ENCODE measurements around the gene KRT85. TPM values are rescaled to one million over a fixed set of nuclear protein-coding genes. Genes with fewer than 3 reads are reported as not detected.

The KRT85 gene
- total RNA-seq, 2 experiments from 2014 or later = not detected

DNA sequence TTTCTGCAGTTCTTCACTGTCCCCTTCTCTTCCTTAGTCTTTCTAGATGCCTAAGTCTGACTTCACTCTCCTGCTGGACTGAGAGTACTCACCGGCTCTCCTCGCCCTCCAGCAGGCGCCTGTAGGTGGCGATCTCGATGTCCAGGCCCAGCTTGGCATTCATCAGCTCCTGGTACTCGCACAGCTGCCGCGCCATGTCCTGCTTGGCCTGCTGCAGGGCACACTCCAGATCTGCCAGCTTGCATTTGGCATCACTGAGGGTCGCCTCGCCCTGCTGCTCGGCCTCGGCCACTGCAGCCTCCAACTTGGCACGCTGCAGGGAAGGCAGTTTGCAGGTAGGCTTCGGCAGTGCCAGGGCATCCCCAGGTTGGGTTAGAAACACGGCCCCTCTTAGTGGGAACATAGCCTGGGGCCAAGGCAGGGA lies 13.0 kb upstream of the KRT85 start:
- no TSS peak for BruUV-seq (replicated peaks)
- no peaks in the 10 kb centered on the region for H3K9me3 ChIP-seq (ENCODE audit: low read length)
- intact Hi-C loops (cut with micrococcal nuclease; ENCODE audit: unreplicated experiment) = no loop called here
- H3K27ac ChIP-seq (ENCODE audit: low read depth, low read length, poor library complexity, severe bottlenecking) = no peak overlapping the region
- TF ChIP-seq EZH2phosphoT487 (IDR thresholded peaks at IDR 0.05; ENCODE audit: borderline replicate concordance, low read depth, low read length) (no peak), CTCF (conservative IDR thresholded peaks at IDR 0.05; ENCODE audit: low read length) (peak; percentile 72)
- ChIA-PET CTCF (ENCODE audit: unreplicated experiment) (no interaction called here), POLR2A (no interaction called here)
- H3K36me3 ChIP-seq (ENCODE audit: insufficient read depth, low read length) = no peaks in the 10 kb centered on the region
- H3K79me2 ChIP-seq (ENCODE audit: insufficient read depth, low read depth, low read length) = no peaks in the 10 kb centered on the region
- no peaks in the 10 kb centered on the region for H4K20me1 ChIP-seq (ENCODE audit: insufficient read depth, low read length)
- no peak overlapping the region for H3K4me3 ChIP-seq (ENCODE audit: low read depth, low read length, poor library complexity, severe bottlenecking)
- DNase-seq (ENCODE audit: low spot score) = no peak
- no peaks in the 10 kb centered on the region for H3K4me1 ChIP-seq (ENCODE audit: insufficient read depth, low read length, poor library complexity, severe bottlenecking)
- no peak overlapping the region for H3K4me2 ChIP-seq (ENCODE audit: low read length)
- no peaks in the 10 kb centered on the region for H3K9me2 ChIP-seq (ENCODE audit: insufficient read depth, low read length)
- no peak overlapping the region for H2AFZ ChIP-seq (ENCODE audit: low read length)

GRCh38 chr12:52379536-52379935 lies 12.3 kb upstream of the KRT85 start:
- Histone ChIP-seq H3K79me2 (ENCODE audit: insufficient read depth, low read depth, low read length) (no peaks in the 10 kb centered on the region), H2AFZ (ENCODE audit: low read length) (no peak overlapping the region), H3K4me2 (ENCODE audit: low read length) (no peak overlapping the region), H3K4me1 (ENCODE audit: insufficient read depth, low read length, poor library complexity, severe bottlenecking) (no peaks in the 10 kb centered on the region), H3K4me3 (ENCODE audit: low read depth, low read length, poor library complexity, severe bottlenecking) (no peak overlapping the region), H3K36me3 (ENCODE audit: insufficient read depth, low read length) (no peaks in the 10 kb centered on the region), H3K9me2 (ENCODE audit: insufficient read depth, low read length) (no peaks in the 10 kb centered on the region), H3K9me3 (ENCODE audit: low read length) (no peaks in the 10 kb centered on the region), H3K27ac (ENCODE audit: low read depth, low read length, poor library complexity, severe bottlenecking) (no peak overlapping the region), H4K20me1 (ENCODE audit: insufficient read depth, low read length) (no peaks in the 10 kb centered on the region)
- TF ChIP-seq EZH2phosphoT487 (IDR thresholded peaks at IDR 0.05; ENCODE audit: borderline replicate concordance, low read depth, low read length) (no peak), CTCF (conservative IDR thresholded peaks at IDR 0.05; ENCODE audit: low read length) (no peak)
- intact Hi-C loops (cut with micrococcal nuclease; ENCODE audit: unreplicated experiment) = no loop called here
- CTCF ChIA-PET (ENCODE audit: unreplicated experiment) = no interaction called here
- POLR2A ChIA-PET = no interaction called here
- DNase-seq (ENCODE audit: low spot score) = no peak
- no TSS peak for BruUV-seq (replicated peaks)

DNA sequence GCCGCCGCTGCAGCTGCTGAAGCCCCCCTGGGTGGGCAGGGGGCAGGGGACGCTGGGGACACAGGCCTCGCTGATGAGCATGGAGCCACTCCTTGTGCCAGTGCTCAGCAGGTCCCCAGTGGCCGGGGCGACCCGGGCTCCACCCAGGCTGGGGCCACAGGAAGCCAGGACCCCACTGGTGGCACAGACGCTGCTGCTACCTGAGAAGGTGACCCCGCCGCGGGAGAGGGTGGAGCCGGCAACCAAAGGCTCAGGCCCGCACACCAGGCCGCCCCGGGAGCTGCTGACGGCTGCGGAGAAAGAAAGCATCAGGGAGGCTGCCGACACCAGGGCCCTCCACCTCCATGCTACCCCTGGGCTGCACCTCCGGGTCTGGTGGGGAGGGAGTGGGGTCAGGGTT lies 10.8 kb upstream of the KRT85 start:
- H3K4me2 ChIP-seq (ENCODE audit: low read length) = no peak overlapping the region
- intact Hi-C loops (cut with micrococcal nuclease; ENCODE audit: unreplicated experiment) = no loop called here
- no peak for TF ChIP-seq EZH2phosphoT487 (IDR thresholded peaks at IDR 0.05; ENCODE audit: borderline replicate concordance, low read depth, low read length)
- TF ChIP-seq CTCF (conservative IDR thresholded peaks at IDR 0.05; ENCODE audit: low read length) = no peak
- H2AFZ ChIP-seq (ENCODE audit: low read length) = no peak overlapping the region
- no peak for DNase-seq (ENCODE audit: low spot score)
- no peak overlapping the region for H3K27ac ChIP-seq (ENCODE audit: low read depth, low read length, poor library complexity, severe bottlenecking)
- no peak overlapping the region for H3K4me3 ChIP-seq (ENCODE audit: low read depth, low read length, poor library complexity, severe bottlenecking)
- peaks cover 10% of the 10 kb centered on the region; the same call in 1 of the 2 replicates for H3K9me3 ChIP-seq (ENCODE audit: low read length)
- H3K79me2 ChIP-seq (ENCODE audit: insufficient read depth, low read depth, low read length) = no peaks in the 10 kb centered on the region
- BruUV-seq (replicated peaks) = no TSS peak
- H3K36me3 ChIP-seq (ENCODE audit: insufficient read depth, low read length) = no peaks in the 10 kb centered on the region
- ChIA-PET POLR2A (interaction anchor here (0.5 to 0.6 kb wide), 2 partner anchors 538 to 971 kb away, joined by 3 read pairs; no protein-coding TSS in a partner anchor), CTCF (ENCODE audit: unreplicated experiment) (no interaction called here)
- H4K20me1 ChIP-seq (ENCODE audit: insufficient read depth, low read length) = no peaks in the 10 kb centered on the region
- H3K9me2 ChIP-seq (ENCODE audit: insufficient read depth, low read length) = no peaks in the 10 kb centered on the region
- no peaks in the 10 kb centered on the region for H3K4me1 ChIP-seq (ENCODE audit: insufficient read depth, low read length, poor library complexity, severe bottlenecking)
